KOPT-K1 (cell line): ENCODE results near the gene FAM174A.
"Not testable (repeated sequence)": the region's sequence is repeated elsewhere in the genome, so short reads cannot be mapped to it uniquely, and the experiment has no call there.

Experiments used
- H3K27ac ChIP-seq: fragments of 200-600 bp; sonication (generic); 2 replicates; pipeline ENCODE4 v1.5.1; 2016; ENCODE audit warnings: antibody characterized with exemption, mild to moderate bottlenecking, low read depth, low read length; ENCODE audit not compliant: poor library complexity, severe bottlenecking
- H3K36me3 ChIP-seq: fragments of 200-600 bp; sonication (generic); 2 replicates; pipeline ENCODE4 v1.5.1; 2017; ENCODE audit warnings: antibody characterized with exemption, mild to moderate bottlenecking, low read length, moderate library complexity; ENCODE audit not compliant: insufficient read depth
- H3K9me3 ChIP-seq: fragments of 200-600 bp; sonication (generic); 2 replicates; pipeline ENCODE4 v1.5.1; 2017; ENCODE audit warnings: antibody characterized with exemption, low read length, mild to moderate bottlenecking; ENCODE audit not compliant: insufficient read depth, poor library complexity, severe bottlenecking

Gene FAM174A

DNA sequence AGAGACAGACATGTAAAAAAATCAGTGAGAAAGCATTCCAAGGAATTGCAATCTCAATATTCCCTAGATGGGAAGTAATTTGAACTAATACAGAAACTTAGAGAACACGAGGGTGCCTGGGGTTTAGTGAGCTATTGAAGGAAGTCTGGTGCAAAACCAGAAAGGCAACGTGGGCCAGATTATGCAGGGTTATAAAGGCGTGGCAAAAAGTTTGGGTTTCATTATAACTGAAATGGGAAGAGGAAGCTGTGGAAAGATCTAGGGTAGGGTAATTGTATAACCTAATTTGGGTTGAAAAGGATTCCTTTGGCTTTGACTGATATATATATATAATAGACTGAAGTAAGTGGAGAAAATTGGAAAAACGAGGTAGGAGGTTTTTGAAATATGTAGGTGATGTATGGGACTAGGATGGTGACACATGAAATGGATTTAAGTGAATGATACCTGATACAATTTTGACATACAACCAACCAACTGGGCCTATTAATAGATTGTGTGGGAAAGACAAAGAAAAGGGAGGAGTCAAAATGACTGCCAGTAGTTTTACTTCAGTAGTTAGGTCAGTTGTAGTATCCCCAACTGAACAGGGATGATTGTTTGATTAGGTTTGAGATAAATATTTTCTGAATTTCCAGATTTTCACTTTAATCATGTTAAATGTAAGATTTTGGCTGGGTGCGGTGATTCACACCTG lies 65.3 kb downstream of the FAM174A start:
- no peaks in the 10 kb centered on the region for H3K36me3 ChIP-seq
- H3K27ac ChIP-seq: no peak overlapping the region
- no peaks in the 10 kb centered on the region for H3K9me3 ChIP-seq

DNA sequence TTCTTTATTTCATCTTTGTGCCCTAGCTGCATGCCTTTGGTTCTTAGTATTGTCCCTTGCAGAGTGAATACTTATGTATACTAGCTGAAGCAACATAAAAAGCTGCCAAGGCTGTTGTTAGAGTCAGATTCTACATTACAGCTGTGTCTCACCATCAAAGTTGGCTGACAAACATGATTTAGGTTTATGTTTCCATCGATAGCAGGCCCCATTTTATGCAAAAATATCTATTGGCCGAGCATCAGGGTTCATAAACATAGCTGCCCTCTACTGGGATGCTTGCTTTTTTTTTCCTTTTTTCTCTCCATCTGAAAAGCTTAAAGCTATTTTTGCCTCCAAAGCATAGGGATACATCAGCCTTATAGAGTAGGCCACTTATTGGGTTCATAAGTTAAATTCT lies 68.0 kb downstream of the FAM174A start:
- Histone ChIP-seq H3K36me3 (no peaks in the 10 kb centered on the region), H3K9me3 (no peaks in the 10 kb centered on the region)

DNA sequence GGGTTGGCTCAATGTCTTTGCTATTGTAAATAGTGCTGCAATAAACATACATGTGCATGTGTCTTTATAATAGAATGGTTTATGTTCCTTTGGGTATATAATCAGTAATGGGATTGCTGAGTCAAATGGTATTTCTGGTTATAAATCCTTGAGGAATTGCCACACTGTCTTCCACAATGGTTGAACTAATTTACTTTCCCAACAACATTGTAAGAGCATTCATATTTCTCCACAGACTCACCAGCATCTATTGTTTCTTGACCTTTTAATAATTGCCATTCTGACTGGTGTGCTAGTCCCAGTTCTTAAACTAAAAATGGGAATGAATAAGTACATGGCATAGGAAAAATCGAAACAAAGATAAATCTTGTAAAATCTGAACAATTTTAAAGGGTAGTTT lies 68.8 kb downstream of the FAM174A start:
- not testable (repeated sequence) for H3K27ac ChIP-seq, H3K9me3 ChIP-seq, H3K36me3 ChIP-seq

More for the DNA sequence above, 68.0 kb downstream of the FAM174A start:
- H3K27ac ChIP-seq: no peak overlapping the region

DNA sequence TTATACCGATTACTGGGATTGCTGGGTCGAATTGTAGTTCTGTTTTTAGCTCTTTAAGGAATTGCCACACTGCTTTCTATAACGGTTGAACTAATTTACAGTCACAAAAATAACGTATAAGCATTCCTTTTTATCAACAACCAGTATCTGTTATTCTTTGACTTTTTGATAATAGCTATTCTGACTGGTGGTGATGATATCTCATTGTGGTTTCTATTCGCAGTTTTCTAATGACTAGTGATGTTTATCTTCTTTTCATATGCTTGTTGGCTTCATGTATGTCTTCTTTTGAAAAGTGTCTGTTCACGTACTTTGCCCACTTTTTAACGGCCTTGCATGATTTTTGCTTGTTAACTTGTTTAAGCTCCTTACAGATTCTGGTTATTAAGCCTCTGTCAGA lies 74.4 kb downstream of the FAM174A start:
- Histone ChIP-seq H3K27ac (no peak overlapping the region), H3K9me3 (peaks cover 12% of the 10 kb centered on the region), H3K36me3 (no peaks in the 10 kb centered on the region)

DNA sequence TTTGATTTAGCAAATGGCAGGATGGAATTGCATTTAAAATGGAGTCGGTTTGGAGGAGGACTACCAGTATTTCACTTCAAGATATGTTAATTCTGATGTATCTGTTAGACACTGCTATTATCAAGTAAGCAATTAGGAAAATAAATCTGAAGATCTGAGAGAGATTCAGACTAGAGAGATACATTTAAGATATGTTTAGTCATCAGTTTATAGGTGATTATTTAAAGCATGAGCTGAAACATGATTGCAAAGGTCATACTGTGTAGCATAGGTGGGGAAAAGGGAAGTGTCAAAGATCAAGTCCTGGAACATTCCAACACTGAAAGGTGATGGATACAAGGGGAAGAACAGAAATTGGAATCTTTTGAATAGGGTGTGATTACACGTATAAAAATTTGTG lies 79.1 kb downstream of the FAM174A start:
- peaks cover 10% of the 10 kb centered on the region for H3K9me3 ChIP-seq
- H3K36me3 ChIP-seq: no peaks in the 10 kb centered on the region
- no peak overlapping the region for H3K27ac ChIP-seq

DNA sequence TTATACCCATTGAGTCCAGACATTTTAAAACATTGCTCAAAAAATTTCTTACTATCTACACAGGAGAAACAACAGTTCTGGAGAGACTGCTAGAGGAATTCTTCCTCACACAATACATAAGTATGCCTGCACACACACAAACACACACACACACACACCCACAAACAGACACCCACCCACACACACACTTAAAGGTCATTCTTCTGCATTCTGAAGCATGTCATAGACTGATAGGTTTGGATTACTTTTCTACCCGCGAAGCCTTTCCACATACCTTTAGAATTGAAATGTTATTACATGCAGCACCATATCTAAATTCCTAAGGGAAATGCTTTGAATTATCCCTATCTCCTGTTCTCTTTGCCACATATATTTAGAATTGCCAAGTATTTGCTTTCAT lies 80.2 kb downstream of the FAM174A start:
- Histone ChIP-seq H3K27ac (no peak overlapping the region), H3K36me3 (no peaks in the 10 kb centered on the region), H3K9me3 (peaks cover 5% of the 10 kb centered on the region)

DNA sequence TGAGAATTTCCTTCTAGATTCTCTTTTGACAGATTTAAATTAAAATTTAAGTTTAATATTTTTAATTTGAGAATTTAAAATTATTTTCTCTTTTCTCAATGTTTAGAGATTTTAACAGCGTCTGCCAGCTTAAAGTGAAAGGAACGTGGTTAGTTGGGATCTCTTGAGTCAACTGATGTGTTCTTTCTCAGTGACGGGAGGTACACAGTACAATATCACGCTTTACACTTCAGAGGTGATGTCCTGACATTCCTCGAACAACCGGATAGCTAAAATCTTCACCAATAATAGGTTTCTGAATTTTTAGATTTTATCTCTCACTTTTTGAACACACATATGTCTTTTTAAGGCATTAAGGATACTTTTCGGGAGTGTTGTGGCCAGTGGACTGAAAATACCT lies 81.1 kb downstream of the FAM174A start:
- Histone ChIP-seq H3K27ac (no peak overlapping the region), H3K36me3 (no peaks in the 10 kb centered on the region), H3K9me3 (no peaks in the 10 kb centered on the region)

DNA sequence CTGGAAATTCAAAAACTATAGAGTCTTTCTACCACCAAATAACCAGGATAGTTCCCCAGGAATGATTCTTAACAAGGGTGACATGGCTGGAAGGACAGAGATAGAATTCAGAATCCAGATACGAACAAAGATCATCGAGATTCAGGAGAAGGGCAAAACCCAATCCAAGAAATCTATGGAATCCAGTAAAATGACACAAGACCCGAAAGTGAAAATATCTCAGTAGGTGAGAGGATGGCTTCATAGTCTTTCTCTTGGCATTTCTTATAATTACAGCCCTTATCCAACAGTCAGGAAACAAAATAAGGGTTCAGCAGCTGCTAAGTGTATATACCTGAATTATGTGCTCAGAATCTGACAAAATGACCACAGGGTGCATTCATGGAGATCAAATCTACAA lies 81.8 kb downstream of the FAM174A start:
- Histone ChIP-seq H3K36me3 (no peaks in the 10 kb centered on the region), H3K9me3 (no peaks in the 10 kb centered on the region), H3K27ac (no peak overlapping the region)

DNA sequence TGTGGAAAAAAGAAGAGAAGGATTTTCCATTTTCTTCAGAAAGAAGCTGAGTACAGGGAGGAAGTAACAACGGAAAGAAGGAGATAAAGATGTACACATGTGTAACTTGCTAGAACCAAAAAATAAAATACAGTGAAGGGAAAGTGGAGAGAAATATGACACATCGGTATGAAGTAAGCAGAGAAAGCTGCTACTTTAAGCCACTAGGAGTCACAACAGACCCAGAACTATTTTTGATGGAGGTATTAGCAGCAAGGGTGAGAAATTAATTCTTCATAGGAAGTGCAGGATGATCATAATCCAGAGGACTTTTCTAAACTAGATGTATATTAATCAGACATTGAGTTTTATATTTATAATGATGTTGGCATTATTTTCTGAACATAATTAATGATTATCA lies 88.5 kb downstream of the FAM174A start:
- H3K27ac ChIP-seq: no peak overlapping the region
- H3K9me3 ChIP-seq: no peaks in the 10 kb centered on the region
- H3K36me3 ChIP-seq: no peaks in the 10 kb centered on the region

DNA sequence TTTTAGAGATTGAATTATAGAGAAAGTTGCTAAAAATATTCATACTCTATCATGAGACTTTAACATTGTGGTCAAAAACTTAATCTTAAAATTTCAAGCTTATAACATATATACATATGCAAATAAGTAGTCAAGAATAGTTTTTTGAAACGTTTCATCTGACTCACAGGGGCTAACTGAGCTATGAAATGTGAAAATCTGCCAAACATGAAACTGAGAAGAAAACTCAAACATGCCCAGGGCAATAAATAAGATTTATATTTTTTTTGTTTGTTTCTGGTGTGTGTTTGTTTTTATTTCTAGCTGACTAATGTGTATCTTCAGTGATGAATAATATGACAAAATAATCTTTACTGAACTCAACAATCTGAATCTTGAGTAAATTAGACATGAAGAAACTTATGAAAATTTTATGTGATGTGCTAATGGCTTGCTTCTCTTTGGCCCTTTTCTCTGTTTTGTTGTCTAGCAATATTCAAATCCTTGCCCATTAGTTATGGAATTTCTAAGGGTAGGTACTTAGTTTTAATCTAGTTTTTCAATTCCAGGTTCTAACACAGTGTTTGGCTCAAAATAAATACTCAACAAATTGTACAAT lies 99.9 kb downstream of the FAM174A start:
- Histone ChIP-seq H3K27ac (no peak overlapping the region), H3K36me3 (no peaks in the 10 kb centered on the region), H3K9me3 (no peaks in the 10 kb centered on the region)
